Lung microvascular endothelial cell (primary cell): Measurements from ENCODE around the gene MPC2. TPM values are rescaled to one million over a fixed set of nuclear protein-coding genes. Genes with fewer than 3 reads are reported as not detected.

ENCODE experiments used
- DNase-seq, 2 donors: peaks; one replicate each; pipeline versions ENCODE4 v3.0.0 to v3.0.0-alpha.2; 2010; ENCODE audit warnings: low read depth in 2 of 2
- total RNA-seq: library from RNA; depleted of rRNA; stranded (reverse); fragments of >200 nt; gene quantifications from 2 replicates; pipeline ENCODE4 v1.2.1, GENCODE V29; 2014

MPC2 gene
- 19.0 and 19.6 TPM in 2 replicates for total RNA-seq

DNA sequence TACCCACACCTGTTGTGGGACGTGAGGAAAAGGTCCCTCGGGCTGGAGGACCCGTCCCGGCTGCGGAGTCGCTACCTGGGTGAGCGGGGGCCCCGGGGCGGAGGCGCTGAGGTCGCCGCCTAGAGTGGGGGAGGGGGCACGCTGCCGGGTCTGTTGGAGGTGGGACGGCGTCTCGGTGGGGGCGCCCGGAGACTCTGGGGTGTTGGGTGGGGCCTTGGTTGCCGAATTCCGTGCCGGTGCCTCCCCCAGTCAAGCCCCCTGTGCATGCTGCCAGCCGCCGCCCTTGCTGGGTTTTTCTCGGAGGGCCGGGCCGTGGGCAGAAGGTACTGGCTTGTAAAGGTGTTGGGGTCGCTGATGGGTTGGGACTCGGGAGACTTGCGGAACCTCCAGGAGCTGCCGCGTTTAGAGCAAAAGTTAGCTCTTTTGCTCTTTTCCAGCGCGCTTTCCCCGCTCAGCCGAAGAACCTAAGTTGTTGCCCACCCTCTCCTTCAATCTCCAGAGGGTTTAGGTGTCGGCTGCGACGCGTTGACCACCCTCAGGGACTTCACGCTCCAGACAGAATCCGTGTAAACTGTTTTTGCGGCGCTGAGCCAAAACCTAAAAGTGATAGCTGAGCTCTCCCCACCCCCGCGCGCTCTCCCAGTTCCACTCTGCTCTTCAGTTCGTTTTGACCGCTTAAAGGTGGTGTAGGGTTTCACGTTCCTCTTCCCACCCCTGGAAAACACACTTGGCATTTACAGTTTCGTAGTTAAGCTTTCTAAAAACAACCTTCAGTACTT is at the start of gene MPC2:
Gene MPC2, minus strand, starts transcription at position 143 of the 779 bp plus-strand sequence. CDS start 1,231 bp downstream, outside the sequence.
- DNase-seq = peak; percentile 59 to 65

DNA sequence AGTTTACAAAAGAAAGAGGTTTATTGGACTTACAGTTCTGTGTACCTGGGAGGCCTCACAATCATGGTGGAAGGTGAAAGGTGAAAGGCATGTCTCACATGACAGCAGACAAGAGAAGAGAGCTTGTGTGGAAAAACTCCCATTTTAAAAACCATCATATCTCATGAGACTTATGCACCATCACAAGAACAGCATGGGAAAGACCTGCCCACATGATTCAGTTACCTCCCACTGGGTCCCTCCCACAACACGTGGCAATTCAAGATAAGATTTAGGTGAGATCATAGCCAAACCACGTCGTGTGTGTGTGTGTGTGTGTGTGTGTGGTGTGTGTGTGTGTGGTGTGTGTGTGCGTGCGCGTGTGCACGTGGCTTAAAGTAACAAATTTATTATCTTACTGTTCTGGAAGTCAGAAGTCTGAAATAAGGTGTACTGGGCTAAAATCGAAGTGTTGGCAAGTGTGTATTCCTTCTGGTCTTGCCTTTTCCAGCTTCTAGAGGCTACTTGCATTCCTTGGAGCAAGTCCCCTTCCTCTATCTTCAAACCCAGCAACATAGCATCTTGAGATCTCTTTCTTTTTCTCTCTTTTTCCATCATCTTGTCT is 48.1 kb upstream of the MPC2 start:
- DNase-seq = no peak

- DNase-seq = no peak
Observed at GRCh38 chr1:167983797-167984420, 47.0 kb upstream of the MPC2 start.

DNA sequence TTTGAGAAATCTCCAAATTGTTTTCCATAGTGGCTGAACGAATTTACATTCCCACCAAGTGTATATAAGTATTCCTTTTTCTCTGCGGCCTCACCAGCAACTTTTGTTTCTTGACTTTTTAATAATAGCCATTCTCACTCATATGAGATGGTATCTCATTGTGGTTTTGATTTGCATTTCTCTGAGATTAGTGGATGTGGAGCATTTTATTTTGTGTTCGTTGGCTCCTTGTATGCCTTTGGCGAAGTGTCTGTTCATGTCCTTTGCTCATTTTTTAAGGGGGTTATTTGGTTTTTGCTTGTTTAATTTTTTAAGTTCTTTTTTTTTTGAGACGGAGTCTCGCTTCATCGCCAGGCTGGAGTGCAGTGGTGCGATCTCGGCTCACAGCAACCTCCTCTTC is 45.1 kb upstream of the MPC2 start:
- DNase-seq = no peak

- no peak for DNase-seq
Observed at GRCh38 chr1:167977245-167977644, 40.4 kb upstream of the MPC2 start.

DNA sequence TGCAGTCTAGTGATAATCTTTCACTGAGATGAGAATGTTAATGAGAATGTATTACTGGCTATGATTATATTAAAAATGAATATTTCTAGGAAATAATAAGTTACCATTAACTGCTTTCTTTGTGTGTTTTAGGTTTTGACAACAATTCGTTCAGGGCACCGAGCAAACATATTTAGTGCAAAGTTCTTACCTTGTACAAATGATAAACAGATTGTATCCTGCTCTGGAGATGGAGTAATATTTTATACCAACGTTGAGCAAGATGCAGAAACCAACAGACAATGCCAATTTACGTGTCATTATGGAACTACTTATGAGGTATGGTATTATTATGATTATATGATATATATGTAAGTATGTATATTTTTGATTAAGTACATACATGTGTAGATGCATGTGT is 37.8 kb upstream of the MPC2 start:
- no peak for DNase-seq

DNA sequence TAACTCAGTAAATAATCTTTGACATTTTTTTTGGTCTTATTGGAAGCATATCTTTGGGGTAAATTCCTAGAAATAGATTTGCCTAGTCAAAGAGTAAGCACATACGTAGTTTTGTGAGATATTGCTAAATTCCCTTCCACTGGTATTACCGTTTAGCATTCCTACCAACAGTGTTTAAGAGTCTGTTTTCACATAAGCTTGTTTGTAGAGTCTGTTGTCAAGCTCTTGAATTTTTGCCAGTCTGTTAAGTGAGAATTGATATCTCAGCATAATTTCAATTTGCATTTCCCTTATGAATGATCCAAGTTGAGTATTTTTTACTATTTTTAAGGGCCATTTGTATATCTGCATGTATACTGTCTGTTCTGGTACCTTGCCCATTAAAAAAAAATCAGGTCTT is 37.0 kb upstream of the MPC2 start:
- DNase-seq = no peak

DNA sequence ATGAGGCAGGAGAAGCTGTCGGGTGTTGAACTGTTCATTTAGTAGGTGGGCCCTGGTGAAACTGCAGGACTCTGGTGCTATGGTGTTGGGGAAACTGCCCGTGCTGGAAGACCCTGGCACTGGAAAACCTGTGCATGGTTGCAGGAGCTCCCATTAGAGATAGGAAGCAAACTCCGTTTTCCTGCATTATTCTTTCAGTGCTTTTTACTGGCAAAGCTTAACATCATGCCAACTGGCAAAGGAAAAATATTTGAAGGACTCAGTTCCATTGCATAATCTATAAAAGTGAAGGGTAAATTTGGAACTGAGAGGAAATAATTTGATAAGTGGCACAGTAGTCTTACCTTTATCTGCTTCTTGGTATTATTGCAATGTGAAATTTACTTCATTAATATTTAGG is 31.7 kb upstream of the MPC2 start:
- no peak for DNase-seq

- DNase-seq = no peak
Observed at GRCh38 chr1:167966050-167966449, 29.2 kb upstream of the MPC2 start.

GRCh38 chr1:167964646-167965045 is 27.8 kb upstream of the MPC2 start:
- peak; percentile 52 to 73 for DNase-seq

DNA sequence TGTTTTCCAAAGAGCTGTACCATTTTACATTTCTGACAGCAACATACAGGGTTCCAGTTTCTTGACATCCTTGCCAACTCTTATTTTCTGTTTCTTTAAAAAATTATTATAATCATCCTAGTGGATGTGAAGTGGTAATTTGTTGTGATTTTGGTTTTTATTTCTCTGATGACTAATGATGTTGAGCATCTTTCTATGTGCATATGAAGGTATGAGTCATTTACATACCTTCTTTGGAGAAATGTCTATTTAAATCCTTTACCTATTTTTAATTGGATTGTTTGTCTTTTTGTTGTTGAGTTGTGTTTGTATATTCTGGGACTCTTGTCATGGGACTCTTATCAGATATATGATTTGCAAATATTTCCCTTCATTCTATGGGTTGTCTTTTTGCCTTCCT is 20.8 kb upstream of the MPC2 start:
- DNase-seq = no peak

DNA sequence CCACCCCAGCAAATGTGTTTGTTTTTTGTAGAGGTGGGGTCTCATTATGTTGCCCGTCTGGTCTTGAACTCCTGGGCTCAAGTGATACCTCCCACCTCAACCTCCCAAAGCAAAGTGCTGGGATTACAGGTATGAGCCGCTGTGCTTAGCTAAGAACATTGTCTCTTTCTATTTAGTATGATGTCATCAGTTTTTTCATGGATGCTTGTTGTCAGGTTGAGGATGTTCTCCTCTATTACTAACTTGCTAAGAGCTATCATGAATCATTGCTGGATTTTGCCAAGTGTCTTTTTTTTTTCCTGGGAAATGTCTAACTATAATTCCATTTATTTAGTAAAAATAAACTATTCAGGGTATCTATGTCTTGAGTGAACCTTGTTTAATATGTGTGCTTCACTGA is 19.0 kb upstream of the MPC2 start:
- no peak for DNase-seq

DNA sequence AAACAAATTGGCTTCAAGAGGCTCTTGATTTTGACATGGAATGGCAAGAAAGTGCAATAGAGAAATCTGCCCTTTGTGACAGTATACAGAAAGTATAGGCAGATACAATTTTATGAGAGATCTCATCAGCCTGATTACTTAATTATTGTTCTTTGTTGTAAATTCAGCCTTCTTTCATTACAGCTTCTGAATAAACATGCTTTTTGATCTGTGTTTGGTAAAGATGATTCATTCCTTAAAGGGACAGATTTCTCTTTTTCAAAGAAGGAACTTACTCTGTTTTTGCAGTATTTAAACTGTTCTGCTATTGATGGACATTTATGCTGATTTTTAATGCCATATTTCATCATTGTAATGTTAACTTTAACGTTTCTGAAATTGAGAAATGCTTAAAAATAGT is 13.7 kb upstream of the MPC2 start:
- DNase-seq = no peak

- DNase-seq = no peak
Observed at GRCh38 chr1:167949785-167950184, 12.9 kb upstream of the MPC2 start.

- no peak for DNase-seq
Observed at GRCh38 chr1:167947733-167948132, 10.9 kb upstream of the MPC2 start.

- DNase-seq = no peak
Observed at GRCh38 chr1:167943541-167943940, 6.7 kb upstream of the MPC2 start.

- no peak for DNase-seq
Observed at GRCh38 chr1:167940264-167940663, 3.4 kb upstream of the MPC2 start.

DNA sequence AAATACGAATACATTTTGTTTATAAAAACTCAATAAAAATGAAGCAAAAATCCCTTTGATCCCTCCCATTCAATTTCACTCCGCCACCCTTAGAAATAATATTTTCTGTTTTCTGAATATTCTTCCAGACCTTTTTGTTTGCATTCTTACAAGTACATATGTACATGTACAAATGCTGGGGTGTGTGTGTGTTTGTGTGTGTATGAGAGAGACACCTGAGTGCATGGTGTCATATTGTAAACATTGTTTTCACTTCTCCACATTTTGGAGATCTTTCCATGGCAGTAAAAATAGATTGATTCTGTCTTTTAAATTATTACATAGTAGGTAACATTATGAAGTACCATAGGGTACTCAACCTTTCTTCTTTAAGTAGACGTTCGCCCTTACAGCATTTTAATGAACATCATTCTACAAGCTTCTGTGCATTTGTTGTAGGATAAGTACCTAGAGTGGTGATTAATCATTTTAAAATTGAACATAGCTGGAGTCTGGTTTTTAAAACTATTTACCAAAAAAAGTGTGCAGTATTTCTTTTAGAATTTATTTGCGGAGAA is 1.3 kb upstream of the MPC2 start:
- DNase-seq = no peak

- no peak for DNase-seq
Observed at GRCh38 chr1:167937709-167938010, 788 bp upstream of the MPC2 start.

DNA sequence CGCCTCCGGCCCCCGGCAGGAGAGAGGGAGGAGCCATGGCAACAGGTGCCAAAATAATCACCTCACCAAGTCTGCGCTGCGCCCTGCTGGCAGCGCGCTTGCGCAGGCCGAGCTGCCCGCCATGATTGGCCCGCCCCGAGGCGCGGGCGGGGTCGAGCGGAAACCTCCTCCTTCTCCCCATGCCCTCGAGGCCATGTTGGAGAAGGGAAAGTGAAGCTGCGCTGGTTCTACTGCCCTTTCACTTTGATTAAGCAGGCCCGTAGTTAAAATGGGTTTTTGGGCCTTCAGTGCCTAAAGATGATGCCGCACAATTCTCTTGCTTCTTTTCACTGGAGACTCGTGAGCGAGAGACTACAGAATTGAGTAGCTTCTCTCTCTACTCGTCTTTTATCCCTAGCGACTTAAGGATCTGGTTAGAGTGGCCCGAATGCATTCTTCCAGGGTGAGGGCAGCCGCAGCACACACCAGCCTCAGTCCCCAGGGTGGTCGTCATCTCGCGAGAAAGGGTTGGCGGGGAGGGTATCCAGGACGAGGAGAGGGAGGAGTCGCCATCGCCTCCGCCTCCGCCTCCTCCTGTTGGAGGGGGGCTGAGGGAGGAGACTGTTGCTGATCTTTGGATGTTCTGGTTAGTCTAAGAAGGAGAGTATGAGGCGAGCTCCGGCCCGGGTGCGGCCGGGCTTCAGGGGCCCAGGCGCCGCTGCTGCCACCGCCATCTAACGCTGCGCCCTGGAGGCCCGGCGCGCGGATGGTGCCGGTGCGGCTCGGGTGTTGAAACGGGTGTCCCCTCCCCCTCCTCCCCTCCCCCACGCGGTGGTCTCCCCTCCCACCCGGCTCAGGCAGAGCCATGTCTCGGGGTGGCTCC is 573 bp downstream of the MPC2 start, which contains the start of gene DCAF6:
Gene DCAF6, plus strand, starts transcription at position 616 of the 862 bp plus-strand sequence. Its CDS starts 229 bp downstream, at position 845.
- peak; percentile 99 for DNase-seq

GRCh38 chr1:167935216-167936067 is 1.4 kb downstream of the MPC2 start:
- peak; percentile 26 to 55 for DNase-seq
